H1 (cell line): ENCODE results near the gene TAS2R39. TPM values are rescaled to one million over a fixed set of nuclear protein-coding genes. Genes with fewer than 3 reads are reported as not detected.

Source experiments
- CTCF ChIA-PET: fragments of 300-600 bp; sonication (Branson Sonifier 250); formaldehyde crosslinking; loops from one replicate; lab custom pipeline; 2021; ENCODE audit not compliant: partially characterized antibody; lab: Charles Lee
- POLR2A ChIA-PET: fragments of 300-600 bp; sonication (Branson Sonifier 250); formaldehyde crosslinking; loops from one replicate; lab custom pipeline; 2021; ENCODE audit warnings: inconsistent platforms; ENCODE audit not compliant: partially characterized antibody; lab: Charles Lee
- DNase-seq, 2 experiments: peaks; one replicate each; pipeline versions ENCODE4 v3.0.0 to v3.0.0-alpha.2; 2010 to 2022; ENCODE audit warnings: low spot score in 2 of 2, low read depth in 1 of 2, mixed read lengths in 1 of 2
- FAIRE-seq: peaks from 2 replicates; lab custom pipeline; 2011; peaks lifted over from hg19 to GRCh38; lab: Jason Lieb, UNC
- H2AFZ ChIP-seq: 2 replicates; pipeline ENCODE4 v1.8.1; 2012; ENCODE audit warnings: low read length, inconsistent platforms
- H2AK5ac ChIP-seq: 2 replicates; pipeline ENCODE4 v1.6.1; 2013; ENCODE audit warnings: low read depth, low read length
- H2BK120ac ChIP-seq: replicated peaks from 2 replicates; pipeline ENCODE3; 2013; ENCODE audit warnings: low read depth, low read length, inconsistent platforms
- H2BK12ac ChIP-seq: 2 replicates; pipeline ENCODE4 v1.6.1; 2013; ENCODE audit warnings: low read depth, low read length
- H2BK15ac ChIP-seq: 2 replicates; pipeline ENCODE4 v1.6.1; 2013; ENCODE audit warnings: low read length
- H2BK20ac ChIP-seq: 2 replicates; pipeline ENCODE4 v1.6.1; 2013; ENCODE audit warnings: low read length
- H2BK5ac ChIP-seq: 2 replicates; pipeline ENCODE4 v1.6.1; 2013; ENCODE audit warnings: low read depth, low read length
- H3K14ac ChIP-seq: 2 replicates; pipeline ENCODE4 v1.6.1; 2013; ENCODE audit warnings: inconsistent platforms; ENCODE audit not compliant: insufficient read length
- H3K18ac ChIP-seq: 2 replicates; pipeline ENCODE4 v1.6.1; 2013; ENCODE audit warnings: low read length; ENCODE audit errors: extremely low read depth
- H3K23ac ChIP-seq: 2 replicates; pipeline ENCODE4 v1.6.1; 2013; ENCODE audit warnings: inconsistent platforms; ENCODE audit not compliant: insufficient read length
- H3K23me2 ChIP-seq: 2 replicates; pipeline ENCODE4 v1.6.1; 2013; ENCODE audit warnings: low read depth, low read length
- H3K27ac ChIP-seq: 2 replicates; pipeline ENCODE4 v1.6.1; 2011; ENCODE audit warnings: low read depth, low read length, inconsistent platforms
- H3K27me3 ChIP-seq, 4 experiments: replicated peaks in 1 of 4; 1 replicate in 1 of 4; 2 replicates in 3 of 4; pipeline versions ENCODE4 v1.6.1 to v1.8.1; 2011 to 2013; ENCODE audit warnings: low read length in 3 of 4, mild to moderate bottlenecking in 3 of 4, inconsistent platforms in 2 of 4, mixed read lengths in 2 of 4, moderate library complexity in 1 of 4; ENCODE audit not compliant: control insufficient read depth in 3 of 4, insufficient read depth in 3 of 4; ENCODE audit errors: extremely low read depth in 1 of 4
- H3K36me3 ChIP-seq, 4 experiments: 2 replicates each; pipeline versions ENCODE4 v1.6.1 to v1.8.1; 2011 to 2013; ENCODE audit warnings: mild to moderate bottlenecking in 4 of 4, low read length in 3 of 4, moderate library complexity in 2 of 4, control low read depth in 1 of 4, inconsistent platforms in 1 of 4; ENCODE audit not compliant: insufficient read depth in 4 of 4, control insufficient read depth in 2 of 4
- H3K4ac ChIP-seq: replicated peaks from 2 replicates; pipeline ENCODE3; 2013; ENCODE audit warnings: low read length, low read depth, mixed read lengths, inconsistent platforms; ENCODE audit not compliant: insufficient read length
- H3K4me1 ChIP-seq, 4 experiments: replicated peaks in 1 of 4; 1 replicate in 1 of 4; 2 replicates in 3 of 4; pipeline versions ENCODE4 v1.6.1 to v1.8.1; 2011 to 2013; ENCODE audit warnings: low read length in 3 of 4, inconsistent platforms in 2 of 4, mixed read lengths in 1 of 4; ENCODE audit not compliant: insufficient read depth in 4 of 4, control insufficient read depth in 3 of 4
- H3K4me2 ChIP-seq, 2 experiments: 2 replicates each; pipeline versions ENCODE4 v1.6.1 to v1.8.1; 2011 to 2013; ENCODE audit warnings: low read depth in 2 of 2, low read length in 2 of 2, control low read depth in 1 of 2, inconsistent platforms in 1 of 2, mild to moderate bottlenecking in 1 of 2; ENCODE audit not compliant: insufficient read depth in 1 of 2
- H3K4me3 ChIP-seq, 4 experiments: fragments of 200-600, 300-600 bp in 1 of 4; sonication (generic), shearing (Covaris generic), sonication (Bioruptor Twin) in 1 of 4; 2 replicates each; pipeline versions ENCODE4 v1.5.1 to v1.8.1; 2011 to 2016; ENCODE audit warnings: low read length in 4 of 4, low read depth in 3 of 4, control low read depth in 2 of 4, inconsistent platforms in 2 of 4, mild to moderate bottlenecking in 2 of 4, mixed read lengths in 1 of 4, moderate library complexity in 1 of 4; ENCODE audit not compliant: insufficient read depth in 2 of 4; ENCODE audit errors: extremely low read depth in 1 of 4
- H3K56ac ChIP-seq: replicated peaks from 2 replicates; pipeline ENCODE3; 2013; ENCODE audit warnings: low read depth, mild to moderate bottlenecking, mixed read lengths, low read length, inconsistent platforms; ENCODE audit not compliant: insufficient read length
- H3K79me1 ChIP-seq: 2 replicates; pipeline ENCODE4 v1.6.1; 2013; ENCODE audit warnings: low read depth, low read length, control low read depth
- H3K79me2 ChIP-seq, 2 experiments: 2 replicates each; pipeline versions ENCODE4 v1.6.1 to v1.8.1; 2012 to 2013; ENCODE audit warnings: low read length in 2 of 2, mild to moderate bottlenecking in 2 of 2, inconsistent platforms in 1 of 2; ENCODE audit not compliant: insufficient read depth in 2 of 2, control insufficient read depth in 1 of 2
- H3K9ac ChIP-seq, 4 experiments: replicated peaks in 1 of 4; 1 replicate in 1 of 4; 2 replicates in 3 of 4; pipeline versions ENCODE4 v1.6.1 to v1.8.1; 2011 to 2013; ENCODE audit warnings: low read depth in 3 of 4, low read length in 3 of 4, control low read depth in 2 of 4, mild to moderate bottlenecking in 2 of 4, moderate library complexity in 2 of 4, inconsistent platforms in 1 of 4; ENCODE audit errors: extremely low read depth in 1 of 4
- H3K9me3 ChIP-seq, 2 experiments: 2 replicates each; pipeline versions ENCODE4 v1.6.1 to v1.8.1; 2012 to 2013; ENCODE audit warnings: mild to moderate bottlenecking in 2 of 2, moderate library complexity in 2 of 2, control low read depth in 1 of 2, inconsistent platforms in 1 of 2, low read depth in 1 of 2, low read length in 1 of 2, mixed read lengths in 1 of 2; ENCODE audit not compliant: insufficient read depth in 2 of 2
- H4K20me1 ChIP-seq, 2 experiments: replicated peaks in 1 of 2; 2 replicates each; pipeline versions ENCODE3 to v1.8.1; 2011 to 2013; ENCODE audit warnings: inconsistent platforms in 2 of 2, low read length in 2 of 2, mild to moderate bottlenecking in 1 of 2; ENCODE audit not compliant: insufficient read depth in 2 of 2, control insufficient read depth in 1 of 2
- H4K5ac ChIP-seq: 2 replicates; pipeline ENCODE4 v1.6.1; 2013; ENCODE audit warnings: low read length, low read depth, mixed read lengths, inconsistent platforms; ENCODE audit not compliant: insufficient read length
- H4K8ac ChIP-seq: 2 replicates; pipeline ENCODE4 v1.8.0; 2013; ENCODE audit warnings: mild to moderate bottlenecking, moderate library complexity, low read length, inconsistent platforms; ENCODE audit not compliant: insufficient read depth; ENCODE audit errors: extremely low read depth
- H4K91ac ChIP-seq: replicated peaks from 2 replicates; pipeline ENCODE3; 2013; ENCODE audit warnings: low read length, mixed read lengths, inconsistent platforms; ENCODE audit not compliant: insufficient read length
- KDM4A ChIP-seq: IDR thresholded peaks from one replicate; pipeline ENCODE4 v1.7.1; 2012; ENCODE audit warnings: low read depth, mild to moderate bottlenecking, moderate library complexity, low read length, inconsistent platforms; ENCODE audit not compliant: severe bottlenecking
- SUZ12 ChIP-seq: fragments of 200-600 bp; sonication (generic); IDR thresholded peaks from 2 replicates; pipeline ENCODE4 v1.6.1; 2012; ENCODE audit warnings: mild to moderate bottlenecking, inconsistent platforms, low read length, moderate library complexity, mixed read lengths
- TAF1 ChIP-seq: IDR thresholded peaks from 2 replicates; pipeline ENCODE4 v1.6.1; 2011; ENCODE audit warnings: mild to moderate bottlenecking, low read depth, low read length
- WGBS, 2 experiments: shearing (Covaris generic) in 1 of 2; methylation state at CpG; one replicate each; pipeline versions ENCODE4 v1.1.6 to v1.1.7; 2013 to 2015; ENCODE audit warnings: low lambda C conversion rate in 2 of 2, mixed read lengths in 2 of 2, inconsistent platforms in 1 of 2, low coverage in 1 of 2, missing lambda C conversion rate in 1 of 2; ENCODE audit not compliant: insufficient replicate concordance in 2 of 2, insufficient coverage in 1 of 2, insufficient read length in 1 of 2; ENCODE audit errors: extremely low coverage in 1 of 2, missing lambda C conversion rate in 1 of 2; 5-methylcytosine and 5-hydroxymethylcytosine counted together
- long read RNA-seq, 2 experiments: library from RNA in 1 of 2; library from capped mRNA in 1 of 2; stranded (forward); transcript quantifications; one replicate each; pipeline ENCODE4 v2.0.0, GENCODE V29; 2021; ENCODE audit warnings: inconsistent platforms in 1 of 2
- polyA minus RNA-seq, 3 experiments: library from RNA; depleted of rRNA, polyadenylated mRNA; stranded (reverse); fragments of >200 nt; gene quantifications; 1 replicate in 2 of 3; 2 replicates in 1 of 3; pipeline ENCODE4 v1.2.3, GENCODE V29; 2011
- polyA plus RNA-seq, 7 experiments: library from polyadenylated mRNA; depleted of rRNA in 3 of 7; stranded (reverse) in 5 of 7; unstranded in 2 of 7; fragments of >200 nt in 5 of 7; fragments of 200-250 nt in 2 of 7; gene quantifications; 1 replicate in 5 of 7; 2 replicates in 1 of 7; 4 replicates in 1 of 7; pipeline versions ENCODE4 v1.2.1 to v1.2.3, GENCODE V29; 2011 to 2013; ENCODE audit warnings: missing spikeins in 2 of 7, mixed read lengths in 2 of 7
- total RNA-seq: library from RNA; stranded (reverse); fragmentation: NEBNext Ultra II Directional; extraction: Animal tissue kit (Norgen Biotek cat#: 25700); gene quantifications from 2 replicates; pipeline ENCODE4 v1.2.1, GENCODE V29; 2021

The TAS2R39 gene
- total RNA-seq (not detected in 2 replicates), polyA plus RNA-seq (2011; rRNA removed) (not detected in 2 replicates), polyA minus RNA-seq (2011; rRNA and poly(A)+ RNA removed) (not detected in 2 replicates)
- not detected for polyA plus RNA-seq (2011; cell fraction: cytosol; rRNA removed)
- not detected for polyA plus RNA-seq (2011; cell fraction: nucleus; rRNA removed)
- not detected in 4 replicates for polyA plus RNA-seq (2012, experiment 1 of 2)
- polyA plus RNA-seq (2012, experiment 2 of 2) = not detected
- polyA plus RNA-seq (2013, experiment 1 of 2) = not detected
- not detected for polyA plus RNA-seq (2013, experiment 2 of 2)
- not detected for polyA minus RNA-seq (2011; cell fraction: cytosol; rRNA and poly(A)+ RNA removed)
- not detected for polyA minus RNA-seq (2011; cell fraction: nucleus; rRNA and poly(A)+ RNA removed)
- long read RNA-seq, experiment 1 = 0 reads
- long read RNA-seq, experiment 2 = 0 reads

GRCh38 chr7:143183024-143183423 is at the start of gene TAS2R39:
TSS of gene TAS2R39 (plus strand) at chr7:143183419. CDS start at chr7:143183419, 0 bp downstream.
- H3K23me2 ChIP-seq = no peaks in the 10 kb centered on the region
- no peak within 1 kb of the TSS for H2AK5ac ChIP-seq
- no peaks in the 10 kb centered on the region for H3K36me3 ChIP-seq
- H3K23ac ChIP-seq = no peak within 1 kb of the TSS
- no peak within 1 kb of the TSS for H3K4me3 ChIP-seq
- H3K14ac ChIP-seq = no peak within 1 kb of the TSS
- 85% methylated on average over 3 of the region's 3 CpGs; no CpG with 5 or more reads in 1 of the 2 experiments for WGBS, 2 experiments
- H2BK20ac ChIP-seq = no peak within 1 kb of the TSS
- ChIA-PET CTCF (interaction anchor here (1.6 kb wide), 1 partner anchor 32 kb away, joined by 11 read pairs; no protein-coding TSS in a partner anchor), POLR2A (no interaction called here)
- TF ChIP-seq KDM4A = no peak
- TF ChIP-seq SUZ12 = no peak
- TF ChIP-seq TAF1 = no peak
- no peak within 1 kb of the TSS for H4K91ac ChIP-seq
- H3K79me1 ChIP-seq = no peaks in the 10 kb centered on the region
- no peak within 1 kb of the TSS for H3K4ac ChIP-seq
- H3K27me3 ChIP-seq = no peaks in the 10 kb centered on the region
- DNase-seq = no peak
- H3K27ac ChIP-seq = no peak within 1 kb of the TSS
- H4K8ac ChIP-seq = no peak within 1 kb of the TSS
- H3K9me3 ChIP-seq = no peaks in the 10 kb centered on the region
- no peak within 1 kb of the TSS for H4K5ac ChIP-seq
- peaks cover 0 to 3% (median 1%) of the 10 kb centered on the region in 4 experiments; a peak in 1 of 7 replicates for H3K4me1 ChIP-seq
- no peak for FAIRE-seq
- H2BK5ac ChIP-seq = no peak within 1 kb of the TSS
- H2BK15ac ChIP-seq = no peak within 1 kb of the TSS
- H3K18ac ChIP-seq = no peak within 1 kb of the TSS
- no peak within 1 kb of the TSS for H2BK12ac ChIP-seq
- no peak within 1 kb of the TSS for H2AFZ ChIP-seq
- no peak within 1 kb of the TSS for H2BK120ac ChIP-seq
- H4K20me1 ChIP-seq = no peaks in the 10 kb centered on the region
- no peak within 1 kb of the TSS for H3K9ac ChIP-seq
- no peak within 1 kb of the TSS for H3K56ac ChIP-seq
- no peaks in the 10 kb centered on the region for H3K79me2 ChIP-seq
- no peak within 1 kb of the TSS for H3K4me2 ChIP-seq
